Glutamatergic neuron (in vitro differentiated cells): Measurements from ENCODE around the gene TBC1D22A. TPM values are rescaled to one million over a fixed set of nuclear protein-coding genes. Genes with fewer than 3 reads are reported as not detected.
"Not testable (repeated sequence)": the region's sequence is repeated elsewhere in the genome, so short reads cannot be mapped to it uniquely, and the experiment has no call there.

ENCODE experiments used
- DNase-seq: peaks from one replicate; pipeline ENCODE4 v3.0.0; 2022
- H3K27ac Mint-ChIP-seq: one replicate; pipeline ENCODE4 v1.8.0; 2020; ENCODE audit warnings: mild to moderate bottlenecking, mixed read lengths, inconsistent platforms; ENCODE audit not compliant: unreplicated experiment
- H3K27me3 Mint-ChIP-seq: one replicate; pipeline ENCODE4 v1.8.0; 2020; ENCODE audit warnings: mild to moderate bottlenecking, moderate library complexity, mixed read lengths, inconsistent platforms; ENCODE audit not compliant: unreplicated experiment
- H3K36me3 Mint-ChIP-seq: one replicate; pipeline ENCODE4 v1.8.0; 2020; ENCODE audit warnings: mild to moderate bottlenecking, mixed read lengths, inconsistent platforms; ENCODE audit not compliant: unreplicated experiment
- H3K4me1 Mint-ChIP-seq: one replicate; pipeline ENCODE4 v1.8.0; 2020; ENCODE audit warnings: mild to moderate bottlenecking, low read depth, mixed read lengths, inconsistent platforms; ENCODE audit not compliant: unreplicated experiment
- H3K4me3 Mint-ChIP-seq: one replicate; pipeline ENCODE4 v1.8.0; 2020; ENCODE audit warnings: mild to moderate bottlenecking, mixed read lengths, inconsistent platforms; ENCODE audit not compliant: unreplicated experiment
- H3K9me3 Mint-ChIP-seq: one replicate; pipeline ENCODE4 v1.8.0; 2020; ENCODE audit warnings: mild to moderate bottlenecking, moderate library complexity, mixed read lengths, inconsistent platforms; ENCODE audit not compliant: unreplicated experiment
- total RNA-seq: library from RNA; stranded (reverse); fragmentation: NEBNext Ultra II Directional; extraction: Animal tissue kit (Norgen Biotek cat#: 25700); gene quantifications from one replicate; pipeline ENCODE4 v1.2.1, GENCODE V29; 2021; ENCODE audit not compliant: unreplicated experiment
- TF ChIP-seq, protein P1 (sequence below): fragments of 200-600 bp; sonication (generic); IDR thresholded peaks from one replicate; pipeline ENCODE4 v1.5.0; 2021; ENCODE audit not compliant: partially characterized antibody, unreplicated experiment

TBC1D22A gene
- total RNA-seq, 1 donor from 2014 or later: 23.0 TPM

DNA sequence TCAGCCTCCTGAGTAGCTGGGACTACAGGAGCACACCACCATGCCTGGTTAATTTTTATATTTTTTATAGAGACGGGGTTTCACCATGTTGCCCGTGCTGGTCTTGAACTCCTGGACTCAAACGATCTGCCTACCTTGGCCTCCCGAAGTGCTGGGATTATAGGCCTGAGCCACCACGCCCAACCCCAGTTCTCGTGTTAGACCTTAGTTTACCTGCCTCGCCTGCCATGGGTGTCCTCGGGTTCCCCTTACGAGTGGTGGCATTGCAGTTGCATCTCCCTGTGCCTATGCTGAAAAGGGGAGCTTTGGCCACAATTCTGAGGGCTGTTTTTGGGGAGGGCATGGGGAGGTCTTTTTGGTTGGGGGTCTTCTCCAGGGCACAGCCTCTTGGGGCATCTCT is 18.8 kb downstream of the TBC1D22A start:
- H3K27me3 Mint-ChIP-seq: no peaks in the 10 kb centered on the region
- H3K4me1 Mint-ChIP-seq: peaks cover 2% of the 10 kb centered on the region
- no peak for DNase-seq
- peaks cover 3% of the 10 kb centered on the region for H3K9me3 Mint-ChIP-seq
- TF ChIP-seq, protein P1, sequence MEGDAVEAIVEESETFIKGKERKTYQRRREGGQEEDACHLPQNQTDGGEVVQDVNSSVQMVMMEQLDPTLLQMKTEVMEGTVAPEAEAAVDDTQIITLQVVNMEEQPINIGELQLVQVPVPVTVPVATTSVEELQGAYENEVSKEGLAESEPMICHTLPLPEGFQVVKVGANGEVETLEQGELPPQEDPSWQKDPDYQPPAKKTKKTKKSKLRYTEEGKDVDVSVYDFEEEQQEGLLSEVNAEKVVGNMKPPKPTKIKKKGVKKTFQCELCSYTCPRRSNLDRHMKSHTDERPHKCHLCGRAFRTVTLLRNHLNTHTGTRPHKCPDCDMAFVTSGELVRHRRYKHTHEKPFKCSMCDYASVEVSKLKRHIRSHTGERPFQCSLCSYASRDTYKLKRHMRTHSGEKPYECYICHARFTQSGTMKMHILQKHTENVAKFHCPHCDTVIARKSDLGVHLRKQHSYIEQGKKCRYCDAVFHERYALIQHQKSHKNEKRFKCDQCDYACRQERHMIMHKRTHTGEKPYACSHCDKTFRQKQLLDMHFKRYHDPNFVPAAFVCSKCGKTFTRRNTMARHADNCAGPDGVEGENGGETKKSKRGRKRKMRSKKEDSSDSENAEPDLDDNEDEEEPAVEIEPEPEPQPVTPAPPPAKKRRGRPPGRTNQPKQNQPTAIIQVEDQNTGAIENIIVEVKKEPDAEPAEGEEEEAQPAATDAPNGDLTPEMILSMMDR: no peak
- no peak overlapping the region for H3K27ac Mint-ChIP-seq
- H3K4me3 Mint-ChIP-seq: no peak overlapping the region
- H3K36me3 Mint-ChIP-seq: no peaks in the 10 kb centered on the region

DNA sequence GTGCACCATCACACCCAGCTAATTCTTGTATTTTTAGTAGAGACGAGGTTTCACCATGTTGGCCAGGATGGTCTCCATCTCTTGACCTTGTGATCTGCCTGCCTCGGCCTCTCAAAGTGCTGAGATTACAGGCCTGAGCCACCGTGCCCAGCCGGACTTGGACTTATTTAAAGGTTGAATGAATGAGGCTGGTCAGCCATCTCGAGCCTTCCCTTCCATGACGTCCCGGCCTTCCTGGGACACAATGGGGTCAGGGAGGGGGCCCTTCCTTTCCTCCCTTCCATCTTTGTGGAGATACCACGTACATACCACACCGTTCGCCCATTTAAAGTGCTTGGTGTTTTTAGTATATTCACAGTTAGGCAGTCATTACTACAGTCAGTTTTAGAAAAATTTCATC is 19.8 kb downstream of the TBC1D22A start:
- not testable (repeated sequence) for H3K27ac Mint-ChIP-seq, H3K27me3 Mint-ChIP-seq, H3K4me1 Mint-ChIP-seq, H3K36me3 Mint-ChIP-seq, H3K9me3 Mint-ChIP-seq, H3K4me3 Mint-ChIP-seq, DNase-seq

DNA sequence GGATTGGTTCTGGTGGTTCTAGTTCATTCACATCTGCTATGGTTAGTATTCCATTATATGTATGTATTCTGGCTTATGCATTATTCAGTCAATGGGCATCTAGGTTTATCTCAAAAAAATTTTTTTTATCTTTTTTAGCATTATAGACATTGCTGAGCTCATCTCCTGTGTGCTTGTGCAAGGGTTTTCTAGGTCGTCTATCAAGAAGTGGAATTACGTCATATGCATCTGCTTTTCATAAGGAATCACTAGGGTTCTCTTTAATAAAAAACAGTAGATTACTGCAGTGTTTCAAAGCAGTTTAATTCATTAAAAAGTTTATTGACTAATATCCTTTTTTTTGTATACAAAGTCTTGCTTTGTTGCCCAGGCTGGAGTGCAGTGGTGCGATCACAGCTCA is 21.3 kb downstream of the TBC1D22A start:
- Mint-ChIP-seq H3K4me3 (no peak overlapping the region), H3K36me3 (no peaks in the 10 kb centered on the region)

DNA sequence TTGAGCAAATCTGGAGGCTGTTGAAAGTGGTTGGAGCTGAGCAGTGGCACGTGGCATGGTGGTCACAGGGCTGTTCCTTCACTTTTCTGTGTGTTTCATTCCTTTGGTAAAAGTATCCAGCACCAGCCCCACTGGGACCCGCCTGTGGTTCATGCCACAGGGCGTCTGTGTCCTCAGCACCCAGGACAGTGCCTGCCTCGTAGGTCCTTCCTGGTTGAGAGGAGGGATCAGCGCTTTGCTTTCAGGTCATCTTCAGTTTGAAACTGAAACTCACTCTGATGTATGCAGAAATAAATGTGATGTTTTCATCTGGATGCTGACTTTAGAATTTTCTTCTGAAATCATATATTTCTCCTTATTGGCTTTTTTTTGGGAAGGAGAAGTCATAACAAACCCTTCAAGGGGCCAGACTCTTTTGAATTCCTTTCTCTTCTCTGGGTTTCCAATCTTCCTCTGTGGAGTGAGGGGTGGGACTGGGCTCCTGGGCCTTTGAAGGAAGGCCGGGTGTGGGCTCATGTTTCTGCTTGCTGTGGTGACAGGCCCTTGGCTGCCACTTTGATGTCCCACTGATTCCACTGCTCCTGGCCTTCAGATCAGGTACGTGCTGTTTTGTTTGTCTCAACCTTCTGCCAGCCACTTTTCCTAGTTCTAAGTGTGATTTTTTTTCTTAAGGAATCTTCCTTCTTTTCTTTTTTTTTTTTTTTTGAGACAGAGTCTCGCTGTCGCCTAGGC is 26.2 kb downstream of the TBC1D22A start:
- no peak overlapping the region for H3K27ac Mint-ChIP-seq
- TF ChIP-seq, protein P1: no peak
- H3K27me3 Mint-ChIP-seq: peaks cover 2% of the 10 kb centered on the region
- DNase-seq: no peak
- H3K9me3 Mint-ChIP-seq: no peaks in the 10 kb centered on the region
- peaks cover 2% of the 10 kb centered on the region for H3K4me1 Mint-ChIP-seq
- no peak overlapping the region for H3K4me3 Mint-ChIP-seq
- H3K36me3 Mint-ChIP-seq: no peaks in the 10 kb centered on the region

More for the DNA sequence above, 21.3 kb downstream of the TBC1D22A start:
- no peaks in the 10 kb centered on the region for H3K9me3 Mint-ChIP-seq
- no peaks in the 10 kb centered on the region for H3K4me1 Mint-ChIP-seq
- no peak overlapping the region for H3K27ac Mint-ChIP-seq
- TF ChIP-seq, protein P1: no peak
- H3K27me3 Mint-ChIP-seq: no peaks in the 10 kb centered on the region
- no peak for DNase-seq

DNA sequence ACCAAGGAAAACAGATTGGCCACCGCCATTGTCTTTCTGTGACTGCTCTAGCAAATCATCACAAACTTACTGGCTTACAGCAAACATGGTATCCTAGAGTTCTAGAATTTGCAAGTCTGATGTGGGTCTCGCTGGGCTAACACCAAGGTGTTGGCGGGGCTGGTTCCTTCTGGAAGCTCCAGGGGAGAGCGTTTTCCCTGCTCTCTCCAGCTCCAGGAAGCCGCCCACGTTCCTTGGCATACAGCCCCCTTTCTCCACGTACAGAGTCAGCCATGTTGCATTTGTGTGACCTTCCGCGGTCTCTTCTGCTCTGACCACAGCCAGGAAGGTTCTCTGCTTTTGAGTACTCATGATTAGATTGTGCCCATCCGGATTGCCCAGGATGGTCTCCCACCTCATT is 27.5 kb downstream of the TBC1D22A start:
- Mint-ChIP-seq H3K27me3 (peaks cover 2% of the 10 kb centered on the region), H3K9me3 (no peaks in the 10 kb centered on the region), H3K4me1 (peaks cover 2% of the 10 kb centered on the region), H3K4me3 (no peak overlapping the region), H3K27ac (no peak overlapping the region), H3K36me3 (no peaks in the 10 kb centered on the region)
- DNase-seq: no peak
- TF ChIP-seq, protein P1: no peak
